ENCODE data around the gene TMEM198.

TMEM198 gene

GRCh38 chr2:219506153-219506801 is 37.6 kb upstream of the TMEM198 start:
- H3K4me3 Mint-ChIP-seq = no peak overlapping the region
- peaks cover 10% of the 10 kb centered on the region for H3K27me3 Mint-ChIP-seq
- H3K4me1 Mint-ChIP-seq (ENCODE audit: low read depth) = peaks cover 11% of the 10 kb centered on the region
- H3K27ac Mint-ChIP-seq = no peak overlapping the region
- H3K36me3 Mint-ChIP-seq = peaks cover 11% of the 10 kb centered on the region
- no peaks in the 10 kb centered on the region for H3K9me3 Mint-ChIP-seq (ENCODE audit: low read depth)

DNA sequence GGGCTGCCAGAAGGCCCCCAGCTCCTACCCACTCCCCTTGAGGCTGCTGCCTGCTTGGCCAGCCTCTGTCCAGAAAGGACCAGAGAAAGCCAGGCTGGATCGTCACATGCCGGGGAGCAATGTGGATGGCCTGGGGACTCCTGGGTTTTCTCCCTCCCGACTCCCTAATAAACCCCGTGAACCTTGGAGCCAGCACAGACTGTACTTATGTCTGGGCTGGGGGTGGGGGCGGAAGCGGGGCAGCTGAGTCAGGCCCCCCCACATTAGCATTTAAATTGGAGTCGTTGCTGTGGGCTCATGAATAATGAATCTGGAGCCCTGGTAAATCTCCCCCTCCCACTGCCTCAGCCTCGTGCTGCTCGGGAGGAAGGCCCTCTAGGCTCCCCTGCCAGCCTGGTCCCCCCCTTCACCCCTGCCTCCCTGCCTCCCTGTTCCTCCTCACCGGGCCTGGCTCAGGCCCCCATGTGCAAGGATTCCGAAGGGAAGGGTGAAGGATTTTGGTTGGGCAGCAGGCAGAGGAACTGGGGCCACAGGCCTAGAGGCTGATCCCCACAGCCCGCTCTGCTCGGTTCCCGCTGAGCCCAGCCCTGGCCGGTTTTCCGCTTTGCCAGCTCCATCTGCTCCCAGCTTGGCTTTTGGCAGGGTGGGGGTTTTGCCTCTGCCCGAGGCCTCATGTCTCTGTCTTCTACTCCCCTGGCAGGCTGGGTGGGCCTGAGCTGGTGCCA is 36.9 kb upstream of the TMEM198 start:
- Mint-ChIP-seq H3K36me3 (peaks cover 11% of the 10 kb centered on the region), H3K9me3 (ENCODE audit: low read depth) (no peaks in the 10 kb centered on the region), H3K27me3 (peaks cover 10% of the 10 kb centered on the region), H3K4me3 (no peak overlapping the region), H3K27ac (no peak overlapping the region), H3K4me1 (ENCODE audit: low read depth) (peaks cover 11% of the 10 kb centered on the region)

GRCh38 chr2:219507581-219508443 is 36.0 kb upstream of the TMEM198 start:
- peaks cover 13% of the 10 kb centered on the region for H3K27me3 Mint-ChIP-seq
- H3K9me3 Mint-ChIP-seq (ENCODE audit: low read depth) = no peaks in the 10 kb centered on the region
- no peak overlapping the region for H3K27ac Mint-ChIP-seq
- no peak overlapping the region for H3K4me3 Mint-ChIP-seq
- peaks cover 11% of the 10 kb centered on the region for H3K4me1 Mint-ChIP-seq (ENCODE audit: low read depth)
- peaks cover 11% of the 10 kb centered on the region for H3K36me3 Mint-ChIP-seq

DNA sequence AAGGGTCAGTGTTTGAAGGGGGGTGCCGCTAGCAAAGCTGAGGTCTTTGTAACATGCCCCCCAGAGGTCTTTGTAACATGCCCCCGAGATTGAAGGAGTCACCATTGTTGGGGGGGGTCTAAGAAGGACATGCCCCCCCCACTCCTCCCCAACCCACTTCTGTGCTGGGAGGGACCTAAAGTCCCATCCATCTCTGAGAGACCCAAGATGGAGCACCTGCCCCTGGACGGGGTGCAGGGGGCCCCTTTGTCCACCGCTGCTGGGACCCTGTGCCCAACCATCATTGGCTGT is 35.4 kb upstream of the TMEM198 start:
- Mint-ChIP-seq H3K36me3 (peaks cover 10% of the 10 kb centered on the region), H3K4me1 (ENCODE audit: low read depth) (peaks cover 13% of the 10 kb centered on the region), H3K27me3 (peaks cover 18% of the 10 kb centered on the region), H3K4me3 (no peak overlapping the region), H3K9me3 (ENCODE audit: low read depth) (no peaks in the 10 kb centered on the region), H3K27ac (no peak overlapping the region)

- H3K27me3 Mint-ChIP-seq = peaks cover 24% of the 10 kb centered on the region
- H3K36me3 Mint-ChIP-seq = peaks cover 5% of the 10 kb centered on the region
- no peak overlapping the region for H3K27ac Mint-ChIP-seq
- peak overlapping the region; percentile 14 for H3K4me3 Mint-ChIP-seq
- H3K9me3 Mint-ChIP-seq (ENCODE audit: low read depth) = no peaks in the 10 kb centered on the region
- H3K4me1 Mint-ChIP-seq (ENCODE audit: low read depth) = peaks cover 21% of the 10 kb centered on the region
These were observed 34.7 kb upstream of the TMEM198 start for GRCh38 chr2:219508971-219509779.

DNA sequence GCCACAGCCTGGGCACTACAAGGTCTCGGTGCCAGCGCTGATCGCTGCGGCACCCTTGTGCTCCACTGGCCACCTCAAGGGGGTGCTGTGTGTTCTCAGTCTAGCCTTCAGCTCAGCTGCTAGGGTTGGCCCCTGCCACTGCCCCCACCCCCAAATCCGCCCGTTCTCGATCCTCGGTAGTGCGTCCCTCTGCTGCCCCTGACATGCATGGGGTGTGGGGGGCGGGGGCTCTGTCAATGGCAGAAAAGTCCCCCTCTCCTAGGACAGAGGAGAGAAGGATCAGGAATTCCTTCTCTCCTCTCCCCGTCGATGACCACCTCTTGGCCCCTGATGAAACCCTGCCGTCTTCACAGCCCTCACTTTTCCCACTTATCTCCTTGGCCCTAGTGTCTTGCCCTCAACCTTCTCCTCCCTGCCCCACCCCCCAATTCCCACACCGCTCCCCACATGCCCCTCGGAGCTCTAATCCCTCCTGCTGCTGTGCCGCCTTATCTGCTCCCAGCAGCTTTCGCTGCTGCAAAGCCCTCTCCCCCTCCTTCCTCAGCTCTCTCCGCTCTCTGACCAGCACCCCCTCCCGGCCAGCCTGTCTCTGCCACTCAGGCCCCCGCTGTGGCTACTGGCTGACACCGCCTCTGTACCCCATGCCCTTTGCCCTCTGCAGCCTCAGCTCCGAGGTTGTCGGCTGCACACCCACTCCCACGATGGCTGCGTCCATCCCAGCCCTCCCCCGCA is 33.9 kb upstream of the TMEM198 start:
- Mint-ChIP-seq H3K27ac (no peak overlapping the region), H3K9me3 (ENCODE audit: low read depth) (no peaks in the 10 kb centered on the region), H3K4me3 (peak overlapping the region; percentile 14), H3K27me3 (peaks cover 26% of the 10 kb centered on the region), H3K36me3 (peaks cover 2% of the 10 kb centered on the region), H3K4me1 (ENCODE audit: low read depth) (peaks cover 23% of the 10 kb centered on the region)

DNA sequence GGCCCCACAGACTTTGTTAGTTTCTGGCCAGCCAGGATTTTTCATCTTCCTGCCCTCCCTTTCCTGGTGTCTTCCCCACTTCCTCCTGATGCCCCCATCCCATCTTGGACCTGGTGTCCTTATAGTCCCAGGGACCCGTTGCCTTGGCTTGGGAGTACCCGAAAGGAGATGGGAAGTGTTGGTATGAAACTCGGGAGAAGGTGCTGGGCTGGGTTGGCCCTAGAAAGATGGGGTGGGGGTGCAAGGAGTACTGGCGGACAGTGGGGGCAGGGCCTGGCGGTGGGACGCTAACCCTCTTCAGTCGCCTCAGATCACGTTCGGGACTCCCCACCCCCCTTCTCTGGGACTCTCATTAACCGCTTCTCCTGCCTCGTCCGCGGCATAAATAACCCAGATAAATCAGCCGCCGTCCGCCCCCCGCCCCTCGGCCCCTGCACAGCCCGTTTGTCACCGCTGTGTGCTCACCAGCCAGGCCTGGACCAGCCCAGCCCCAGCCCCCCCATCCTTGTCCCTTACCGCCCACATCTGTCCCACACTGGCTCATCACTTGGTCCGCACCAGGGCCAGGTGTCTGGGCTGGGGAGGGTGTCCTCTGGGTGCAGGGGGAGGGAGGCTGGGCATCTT is 33.2 kb upstream of the TMEM198 start:
- no peaks in the 10 kb centered on the region for H3K9me3 Mint-ChIP-seq (ENCODE audit: low read depth)
- no peak overlapping the region for H3K27ac Mint-ChIP-seq
- peaks cover 30% of the 10 kb centered on the region for H3K27me3 Mint-ChIP-seq
- peaks cover 25% of the 10 kb centered on the region for H3K4me1 Mint-ChIP-seq (ENCODE audit: low read depth)
- peaks cover 2% of the 10 kb centered on the region for H3K36me3 Mint-ChIP-seq
- H3K4me3 Mint-ChIP-seq = no peak overlapping the region

DNA sequence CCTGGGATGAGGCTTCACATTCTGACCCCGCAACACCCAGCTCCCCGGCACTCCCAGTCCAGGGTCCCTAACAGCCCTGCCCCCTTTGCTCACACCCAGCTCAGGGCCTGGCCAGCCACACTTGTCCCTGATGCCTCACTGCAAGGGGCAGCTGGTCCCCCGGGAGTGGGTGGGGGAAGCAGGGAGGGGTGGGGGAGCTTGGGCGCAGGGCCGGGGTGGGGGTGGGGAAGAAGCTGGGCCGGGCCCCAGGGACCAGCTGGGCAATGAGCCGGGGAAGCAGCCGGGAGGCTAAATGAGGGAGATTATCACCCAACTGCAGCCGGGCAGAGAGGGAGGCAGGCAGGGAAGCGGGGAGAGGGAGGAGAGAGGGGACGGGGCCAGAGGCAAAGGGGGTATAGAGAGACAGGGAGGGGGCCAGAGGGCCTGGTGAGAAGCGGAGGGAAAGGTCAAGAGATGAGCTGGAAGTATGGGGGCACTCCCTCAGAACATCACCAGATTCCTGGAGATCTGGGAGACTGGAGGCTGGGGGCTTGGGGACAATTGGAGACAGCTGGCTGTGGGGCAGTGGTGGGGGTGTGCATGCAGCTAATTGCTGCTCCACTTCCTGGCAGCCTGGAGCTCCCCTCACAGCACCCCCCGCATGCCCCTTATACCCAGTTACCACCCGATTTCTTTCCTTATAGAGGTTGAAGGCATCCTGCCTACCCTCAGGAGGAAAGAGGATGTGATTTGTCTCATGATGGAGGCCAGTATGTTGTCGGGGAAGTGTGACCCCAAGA is 32.1 kb upstream of the TMEM198 start:
- Mint-ChIP-seq H3K4me1 (ENCODE audit: low read depth) (peaks cover 25% of the 10 kb centered on the region), H3K9me3 (ENCODE audit: low read depth) (no peaks in the 10 kb centered on the region), H3K36me3 (no peaks in the 10 kb centered on the region), H3K27ac (no peak overlapping the region), H3K27me3 (peaks cover 40% of the 10 kb centered on the region), H3K4me3 (no peak overlapping the region)

GRCh38 chr2:219512524-219513216 is 31.2 kb upstream of the TMEM198 start:
- Mint-ChIP-seq H3K4me3 (no peak overlapping the region), H3K36me3 (no peaks in the 10 kb centered on the region), H3K9me3 (ENCODE audit: low read depth) (no peaks in the 10 kb centered on the region), H3K27ac (no peak overlapping the region), H3K4me1 (ENCODE audit: low read depth) (peaks cover 25% of the 10 kb centered on the region), H3K27me3 (peaks cover 45% of the 10 kb centered on the region)

DNA sequence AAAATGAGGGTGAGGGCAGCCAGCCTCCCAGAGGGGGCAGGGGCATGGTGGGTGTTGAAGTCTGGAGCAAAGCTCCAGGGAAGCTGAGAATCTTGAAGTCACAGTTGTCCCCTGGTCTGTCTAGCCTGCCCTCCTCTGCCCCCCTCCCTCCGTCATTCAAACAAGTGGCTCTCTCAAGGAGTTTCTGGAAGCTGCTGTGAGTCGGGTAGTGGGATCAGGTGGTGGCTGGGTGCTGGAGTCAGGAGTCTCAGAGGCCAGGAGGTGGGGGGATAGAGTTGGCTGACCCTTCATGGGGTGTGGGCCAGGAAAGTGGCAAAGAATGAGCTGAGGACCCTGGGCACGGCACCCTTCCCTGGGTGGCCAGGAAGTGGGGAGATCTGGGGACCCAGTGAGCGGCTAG is 30.0 kb upstream of the TMEM198 start:
- Mint-ChIP-seq H3K4me3 (peak overlapping the region; percentile 6), H3K27me3 (peaks cover 50% of the 10 kb centered on the region), H3K4me1 (ENCODE audit: low read depth) (peaks cover 25% of the 10 kb centered on the region), H3K9me3 (ENCODE audit: low read depth) (no peaks in the 10 kb centered on the region), H3K27ac (no peak overlapping the region), H3K36me3 (no peaks in the 10 kb centered on the region)

DNA sequence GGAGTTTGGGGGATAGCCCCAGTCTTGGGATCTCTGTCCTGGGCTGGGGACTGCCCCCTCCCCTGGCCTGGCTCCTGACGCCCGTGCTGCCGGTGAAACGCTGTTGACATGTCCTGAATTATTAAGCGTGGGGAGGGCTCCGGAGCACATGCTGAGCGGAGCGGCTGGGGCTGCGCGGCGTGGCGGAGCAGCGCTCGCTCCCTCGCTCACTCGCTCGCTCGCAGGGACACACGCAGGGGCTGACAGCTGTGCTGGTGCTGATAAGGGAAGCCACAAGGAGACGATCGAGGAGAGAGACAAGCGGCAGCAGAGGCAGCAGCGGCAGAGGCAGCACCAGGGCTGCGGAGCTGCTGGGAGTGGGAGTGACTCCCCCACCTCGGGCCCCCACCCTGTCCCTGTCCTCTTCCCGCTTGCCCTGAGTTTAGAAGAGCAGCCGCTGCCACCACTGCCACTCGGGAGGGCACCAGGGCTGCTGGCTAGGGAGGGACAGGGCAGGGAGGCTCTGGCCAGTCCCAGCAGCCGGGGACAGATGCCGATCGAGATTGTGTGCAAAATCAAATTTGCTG is 29.5 kb upstream of the TMEM198 start, which contains the start of gene ASIC4:
ASIC4 (plus strand) TSS at position 287 of the 566 bp plus-strand sequence; CDS start at position 530, 243 bp downstream.
- Mint-ChIP-seq H3K4me1 (ENCODE audit: low read depth) (peaks cover 25% of the 10 kb centered on the region), H3K4me3 (peak within 1 kb of the TSS; percentile 6), H3K36me3 (no peaks in the 10 kb centered on the region), H3K27me3 (peaks cover 51% of the 10 kb centered on the region), H3K27ac (no peak within 1 kb of the TSS), H3K9me3 (ENCODE audit: low read depth) (no peaks in the 10 kb centered on the region)

GRCh38 chr2:219514836-219515235 is 29.0 kb upstream of the TMEM198 start:
- Mint-ChIP-seq H3K9me3 (ENCODE audit: low read depth) (no peaks in the 10 kb centered on the region), H3K27ac (no peak overlapping the region), H3K27me3 (peaks cover 51% of the 10 kb centered on the region), H3K4me1 (ENCODE audit: low read depth) (peaks cover 20% of the 10 kb centered on the region), H3K36me3 (no peaks in the 10 kb centered on the region), H3K4me3 (no peak overlapping the region)
